Hematopoietic multipotent progenitor cell treated with erythropoietin and hydrocortisone succinate and interleukin-3 and kit ligand, for 4 days (in vitro differentiated cells): ENCODE measurements around the gene ANKRD40CL.
"Not testable (repeated sequence)": the region's sequence is repeated elsewhere in the genome, so short reads cannot be mapped to it uniquely, and the experiment has no call there.

Experiments
- DNase-seq: peaks from one replicate; pipeline ENCODE4 v3.0.0-alpha.2; 2015

The ANKRD40CL gene

GRCh38 chr17:50767446-50767845 lies at the start of gene ANKRD40CL:
ANKRD40CL (minus strand) TSS chr17:50767518; CDS start chr17:50766913, 605 bp downstream.
- no peak for DNase-seq

GRCh38 chr17:50816271-50816670 lies 49.0 kb upstream of the ANKRD40CL start:
- DNase-seq, result no peak

GRCh38 chr17:50815400-50815799 lies 48.1 kb upstream of the ANKRD40CL start:
- DNase-seq, result no peak

GRCh38 chr17:50813583-50813982 lies 46.3 kb upstream of the ANKRD40CL start:
- no peak for DNase-seq

GRCh38 chr17:50808888-50809287 lies 41.6 kb upstream of the ANKRD40CL start:
- no peak for DNase-seq

- DNase-seq, result no peak
These were observed 41.1 kb upstream of the ANKRD40CL start for GRCh38 chr17:50808413-50808812.

GRCh38 chr17:50807675-50808074 lies 40.4 kb upstream of the ANKRD40CL start:
- DNase-seq, result no peak

GRCh38 chr17:50807009-50807408 lies 39.7 kb upstream of the ANKRD40CL start:
- no peak for DNase-seq

- no peak for DNase-seq
These were observed 38.9 kb upstream of the ANKRD40CL start for GRCh38 chr17:50806141-50806643.

- no peak for DNase-seq
These were observed 38.2 kb upstream of the ANKRD40CL start for GRCh38 chr17:50805486-50805885.

GRCh38 chr17:50804749-50805475 lies 37.6 kb upstream of the ANKRD40CL start:
- not testable (repeated sequence) for DNase-seq

- DNase-seq, result no peak
These were observed 36.4 kb upstream of the ANKRD40CL start for GRCh38 chr17:50803676-50804075.

GRCh38 chr17:50802609-50803571 lies 35.6 kb upstream of the ANKRD40CL start:
- DNase-seq, result no peak

- no peak for DNase-seq
These were observed 32.9 kb upstream of the ANKRD40CL start for GRCh38 chr17:50800196-50800700.

- DNase-seq, result no peak
These were observed 32.3 kb upstream of the ANKRD40CL start for GRCh38 chr17:50799582-50799981.

GRCh38 chr17:50798424-50799288 lies 31.3 kb upstream of the ANKRD40CL start:
- no peak for DNase-seq

- peak; percentile 43 for DNase-seq
These were observed 30.0 kb upstream of the ANKRD40CL start for GRCh38 chr17:50797135-50797810.

- DNase-seq, result no peak
These were observed 27.0 kb upstream of the ANKRD40CL start for GRCh38 chr17:50794361-50794760.

- DNase-seq, result no peak
These were observed 25.7 kb upstream of the ANKRD40CL start for GRCh38 chr17:50793007-50793406.

GRCh38 chr17:50792132-50792531 lies 24.8 kb upstream of the ANKRD40CL start:
- no peak for DNase-seq

GRCh38 chr17:50790618-50791017 lies 23.3 kb upstream of the ANKRD40CL start:
- peak; percentile 61 for DNase-seq

- DNase-seq, result no peak
These were observed 19.8 kb upstream of the ANKRD40CL start for GRCh38 chr17:50787106-50787505.
